ENCODE results near the gene PHACTR3. TPM values are rescaled to one million over a fixed set of nuclear protein-coding genes. Genes with fewer than 3 reads are reported as not detected.
"Not testable (repeated sequence)": the region's sequence is repeated elsewhere in the genome, so short reads cannot be mapped to it uniquely, and the experiment has no call there.

PHACTR3 gene
- total RNA-seq, 2 donors from 2014 or later = 0.34 TPM; not detected in 1

- no peak for DNase-seq (ENCODE audit: low spot score)
- intact Hi-C loops (cut with DNase I) = no loop called here
- Histone ChIP-seq H3K9me3 (no peaks in the 10 kb centered on the region), H3K4me3 (no peak overlapping the region), H3K27me3 (replicated peaks; ENCODE audit: insufficient read depth) (no peaks in the 10 kb centered on the region), H3K36me3 (no peaks in the 10 kb centered on the region), H3K27ac (no peak overlapping the region), H3K4me1 (replicated peaks) (no peaks in the 10 kb centered on the region)
- WGBS = 67% methylated on average over 3 of the region's 3 CpGs
- TF ChIP-seq CTCF (IDR thresholded peaks at IDR 0.05) (no peak), POLR2A (IDR thresholded peaks at IDR 0.05) (no peak), POLR2AphosphoS5 (IDR thresholded peaks at IDR 0.05) (no peak)
Observed at GRCh38 chr20:59845472-59845871, 241.1 kb downstream of the PHACTR3 start.

DNA sequence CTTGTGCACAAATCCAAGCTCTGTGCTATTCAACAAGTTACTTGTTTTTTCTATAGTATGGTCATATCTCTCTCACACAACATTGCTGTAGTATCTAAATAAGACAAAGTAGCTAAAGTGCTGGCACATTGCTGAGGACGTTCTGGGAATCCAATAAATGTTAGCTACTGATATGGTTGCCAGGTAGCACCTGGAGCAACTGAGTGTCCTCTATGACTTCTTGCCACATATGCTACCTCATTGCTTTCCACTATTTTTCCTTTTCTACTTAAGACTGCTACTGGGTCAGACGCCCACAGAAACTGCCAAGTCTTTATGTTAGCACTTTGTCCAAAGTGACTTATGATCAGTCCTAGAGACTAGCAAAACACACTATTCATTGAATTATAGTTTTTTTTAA is 243.8 kb downstream of the PHACTR3 start:
- no peak for DNase-seq (ENCODE audit: low spot score)
- TF ChIP-seq POLR2AphosphoS5 (IDR thresholded peaks at IDR 0.05) (peak; percentile 50), CTCF (IDR thresholded peaks at IDR 0.05) (no peak), POLR2A (IDR thresholded peaks at IDR 0.05) (no peak)
- WGBS = 54% methylated on average over 2 of the region's 2 CpGs
- H3K36me3 ChIP-seq = no peaks in the 10 kb centered on the region
- no peaks in the 10 kb centered on the region for H3K27me3 ChIP-seq (replicated peaks; ENCODE audit: insufficient read depth)
- H3K27ac ChIP-seq = no peak overlapping the region
- no peak overlapping the region for H3K4me3 ChIP-seq
- no peaks in the 10 kb centered on the region for H3K9me3 ChIP-seq
- intact Hi-C loops (cut with DNase I) = no loop called here
- no peaks in the 10 kb centered on the region for H3K4me1 ChIP-seq (replicated peaks)

- no peak for DNase-seq (ENCODE audit: low spot score)
Observed at GRCh38 chr20:59850018-59850641, 245.8 kb downstream of the PHACTR3 start.

GRCh38 chr20:59856526-59856925 is 252.2 kb downstream of the PHACTR3 start:
- H3K27me3 ChIP-seq (replicated peaks; ENCODE audit: insufficient read depth); DNase-seq (ENCODE audit: low spot score); H3K36me3 ChIP-seq; intact Hi-C loops (cut with DNase I); H3K4me1 ChIP-seq (replicated peaks); H3K9me3 ChIP-seq; H3K4me3 ChIP-seq; H3K27ac ChIP-seq: not testable (repeated sequence)
- WGBS = 100% methylated on average over 1 of the region's 1 CpG

More at GRCh38 chr20:59850018-59850641, 245.8 kb downstream of the PHACTR3 start:
- intact Hi-C loops (cut with DNase I) = no loop called here
- Histone ChIP-seq H3K27ac (no peak overlapping the region), H3K36me3 (no peaks in the 10 kb centered on the region), H3K4me3 (no peak overlapping the region), H3K9me3 (no peaks in the 10 kb centered on the region), H3K27me3 (replicated peaks; ENCODE audit: insufficient read depth) (no peaks in the 10 kb centered on the region), H3K4me1 (replicated peaks) (no peaks in the 10 kb centered on the region)
- WGBS = 63% methylated on average over 7 of the region's 7 CpGs
- TF ChIP-seq POLR2A (IDR thresholded peaks at IDR 0.05) = no peak
- peak; percentile 33 to 72 (median 70) for TF ChIP-seq CTCF (IDR thresholded peaks at IDR 0.05)

DNA sequence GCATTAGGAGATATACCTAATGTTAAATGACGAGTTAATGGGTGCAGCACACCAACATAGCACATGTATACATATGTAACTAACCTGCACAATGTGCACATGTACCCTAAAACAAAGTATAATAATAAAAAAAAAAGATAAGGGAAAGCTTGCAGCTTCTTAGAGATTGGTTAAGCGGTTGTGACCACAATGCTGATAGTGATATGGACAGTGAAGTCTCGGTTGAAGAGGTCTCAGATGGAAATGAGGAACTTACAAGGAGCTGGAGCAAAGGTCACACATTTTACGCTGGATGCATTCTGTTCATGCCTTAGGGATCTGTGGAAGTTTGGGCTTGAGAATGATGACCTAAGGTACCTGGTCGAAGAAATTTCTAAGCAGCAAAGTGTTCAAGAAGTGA is 252.6 kb downstream of the PHACTR3 start:
- H3K9me3 ChIP-seq; H3K4me3 ChIP-seq; H3K27me3 ChIP-seq (replicated peaks; ENCODE audit: insufficient read depth); DNase-seq (ENCODE audit: low spot score); H3K36me3 ChIP-seq; H3K27ac ChIP-seq; intact Hi-C loops (cut with DNase I); H3K4me1 ChIP-seq (replicated peaks): not testable (repeated sequence)
- WGBS = 89% methylated on average over 5 of the region's 5 CpGs

DNA sequence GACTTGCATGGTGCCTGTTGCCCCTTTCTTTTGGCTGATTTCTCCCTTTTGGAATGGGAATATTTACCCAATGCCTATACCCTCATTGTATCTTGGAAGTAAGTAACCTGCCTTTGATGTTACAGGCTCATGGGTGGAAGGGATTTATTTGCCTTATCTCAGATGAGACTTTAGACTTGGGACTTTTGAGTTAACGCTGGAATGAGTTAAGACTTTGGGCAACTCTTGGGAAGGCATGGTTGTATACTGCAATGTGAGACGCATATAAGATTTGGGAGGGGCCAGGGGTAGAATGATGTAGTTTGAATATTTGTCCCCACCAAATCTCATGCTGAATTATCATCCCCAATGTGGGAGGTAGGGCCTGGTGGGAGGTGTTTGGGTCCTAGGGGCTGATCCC is 253.6 kb downstream of the PHACTR3 start:
- intact Hi-C loops (cut with DNase I) = no loop called here
- TF ChIP-seq POLR2A (IDR thresholded peaks at IDR 0.05) (no peak), POLR2AphosphoS5 (IDR thresholded peaks at IDR 0.05) (no peak), CTCF (IDR thresholded peaks at IDR 0.05) (no peak)
- no peak for DNase-seq (ENCODE audit: low spot score)
- Histone ChIP-seq H3K9me3 (no peaks in the 10 kb centered on the region), H3K4me3 (no peak overlapping the region), H3K4me1 (replicated peaks) (no peaks in the 10 kb centered on the region), H3K27me3 (replicated peaks; ENCODE audit: insufficient read depth) (no peaks in the 10 kb centered on the region), H3K27ac (no peak overlapping the region), H3K36me3 (no peaks in the 10 kb centered on the region)
- 91% methylated on average over 2 of the region's 2 CpGs for whole genome bisulfite sequencing

Data from prostate gland (tissue), 2 donors.